GM21447 (cell line): ENCODE measurements around the gene MGAT1.
A peak's percentile ranks its signal among the peaks of the same experiment; 100 is the strongest.

ENCODE experiments used
- ATAC-seq: cut with Tn5 transposase; IDR thresholded peaks from one replicate; pipeline ENCODE4 v1.9.1; 2021; ENCODE audit not compliant: unreplicated experiment

MGAT1 gene

DNA sequence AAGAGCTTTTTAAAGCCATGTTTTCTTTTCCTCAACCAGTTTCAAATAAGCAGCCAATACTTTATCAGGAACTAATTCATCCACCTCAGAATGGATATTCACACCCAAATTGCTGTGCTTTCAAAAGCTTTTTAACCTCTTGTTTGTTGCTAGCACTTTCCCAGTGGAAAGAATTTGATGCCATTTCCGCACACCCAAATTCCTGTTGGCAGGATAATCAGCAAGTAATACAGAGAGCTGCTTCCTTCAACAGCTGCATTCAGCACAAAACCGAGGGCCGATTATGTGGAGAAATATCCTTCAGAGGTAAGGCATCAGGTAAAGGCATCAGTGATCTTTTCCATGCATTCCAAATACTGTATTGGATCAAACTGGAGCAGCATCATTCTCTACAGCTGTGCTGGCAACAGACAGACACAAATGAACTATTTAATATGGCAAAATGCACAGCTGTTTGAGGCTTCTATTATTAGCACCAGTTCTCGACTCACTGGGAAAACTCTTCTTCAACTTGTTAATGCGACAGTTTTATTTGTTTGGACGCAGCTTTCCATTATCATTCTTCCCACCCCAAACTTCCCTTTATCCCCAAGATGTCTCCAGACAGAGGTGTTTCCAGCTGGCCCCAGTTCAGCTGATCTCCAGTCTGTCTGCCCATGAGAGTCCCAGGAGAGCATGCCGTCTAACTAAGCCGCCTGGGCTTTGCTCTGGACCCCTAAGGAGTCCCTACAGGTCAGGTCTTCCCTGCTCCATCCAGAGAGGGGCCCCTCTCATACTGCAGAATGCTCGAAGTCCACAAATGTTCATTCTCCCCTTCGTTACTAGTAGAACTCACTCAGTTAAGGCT, 22.2 kb upstream of the MGAT1 start:
- ATAC-seq = no peak

DNA sequence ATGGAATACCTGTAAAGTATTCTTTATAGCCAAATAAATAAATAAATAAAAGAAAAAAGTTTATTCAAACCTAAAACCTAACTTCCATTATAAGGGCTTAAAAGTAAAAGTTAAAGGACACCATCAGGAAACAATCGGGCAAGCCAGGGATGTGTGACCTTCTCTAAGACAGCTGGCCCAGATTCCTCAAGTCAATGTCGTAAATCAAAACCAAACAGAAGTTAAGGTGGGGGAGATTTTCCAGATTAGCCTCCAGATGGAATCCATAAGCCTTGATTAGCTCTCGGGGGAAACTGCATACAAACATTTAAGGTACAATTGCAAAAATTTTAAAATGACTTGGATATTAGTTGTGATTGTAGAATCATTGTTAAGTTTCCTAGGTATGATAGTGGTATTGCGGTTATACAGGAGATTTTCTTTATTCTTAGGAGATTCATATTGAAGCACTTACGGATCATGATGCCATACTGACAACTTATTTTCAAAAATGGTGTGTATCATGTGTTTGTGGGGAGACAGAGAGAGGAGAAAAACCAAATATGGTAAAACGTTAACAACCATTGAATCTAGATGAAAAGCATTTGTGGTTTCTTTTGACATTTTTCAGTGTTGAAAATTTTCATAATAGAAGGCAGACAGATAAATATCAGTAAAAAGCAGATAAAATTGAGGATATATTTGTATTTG, 21.5 kb upstream of the MGAT1 start:
- no peak for ATAC-seq

DNA sequence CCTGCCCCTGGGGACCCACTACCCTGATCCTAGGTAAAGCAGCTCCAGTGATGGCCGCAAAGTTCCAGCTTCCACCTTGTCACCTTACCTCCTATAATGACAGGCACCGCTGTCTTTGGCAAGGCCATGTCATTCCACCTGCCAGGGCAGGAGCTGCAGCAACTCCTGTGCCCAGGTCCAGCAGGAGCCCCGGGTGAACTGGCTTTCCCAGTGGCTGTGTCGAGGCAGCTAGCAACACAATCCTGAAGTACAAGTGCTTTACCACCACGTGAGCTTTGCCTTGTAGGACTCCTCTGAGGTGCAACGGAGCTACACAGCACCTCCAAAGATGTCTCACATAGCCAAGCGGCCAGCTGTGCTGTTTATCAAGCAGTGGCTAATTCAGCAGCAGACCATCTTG, 20.7 kb upstream of the MGAT1 start:
- ATAC-seq = no peak

DNA sequence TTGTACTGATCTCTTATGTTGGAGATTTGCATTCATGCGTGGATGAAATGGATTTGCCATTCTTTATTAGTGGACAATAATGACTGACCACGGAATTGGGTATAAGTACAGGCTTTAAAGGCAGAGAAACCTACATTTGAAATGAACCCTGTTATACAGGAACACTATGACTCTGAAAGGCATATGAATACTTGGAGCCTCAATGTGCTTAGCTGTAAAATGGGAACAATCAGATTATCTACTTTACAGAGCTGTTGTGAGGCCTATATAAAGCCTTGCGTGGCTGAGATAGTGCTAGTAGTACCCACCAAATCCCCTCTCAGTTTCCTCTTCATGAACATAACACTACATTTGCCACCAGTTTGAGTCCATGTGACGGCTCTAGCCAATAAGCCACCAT, 18.9 kb upstream of the MGAT1 start:
- ATAC-seq = no peak

DNA sequence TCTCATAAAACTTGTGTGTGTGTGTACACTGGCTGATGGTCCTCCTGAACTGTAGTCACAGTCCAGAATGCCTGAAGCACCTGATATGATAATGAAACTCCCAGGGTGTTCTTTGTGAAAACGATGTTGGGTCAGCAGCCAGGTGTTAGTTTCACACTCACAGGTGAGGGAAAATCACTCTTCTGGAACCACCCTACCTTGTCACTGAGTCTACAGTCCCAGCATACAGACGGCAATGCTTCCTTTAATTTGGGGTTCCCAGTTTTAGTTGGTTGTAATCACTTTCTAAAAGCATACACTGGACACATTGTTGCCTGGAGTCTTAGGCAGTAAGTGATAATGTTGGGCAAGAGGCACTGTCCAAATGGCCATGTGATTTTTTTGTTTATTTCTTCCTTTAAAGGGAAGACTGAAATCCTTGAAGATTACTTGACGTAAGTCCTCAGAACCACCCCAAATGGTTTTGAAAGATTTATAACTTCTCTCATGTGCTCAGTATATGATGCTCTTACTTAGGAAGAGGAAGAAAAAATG, 18.2 kb upstream of the MGAT1 start:
- ATAC-seq = peak; percentile 71

DNA sequence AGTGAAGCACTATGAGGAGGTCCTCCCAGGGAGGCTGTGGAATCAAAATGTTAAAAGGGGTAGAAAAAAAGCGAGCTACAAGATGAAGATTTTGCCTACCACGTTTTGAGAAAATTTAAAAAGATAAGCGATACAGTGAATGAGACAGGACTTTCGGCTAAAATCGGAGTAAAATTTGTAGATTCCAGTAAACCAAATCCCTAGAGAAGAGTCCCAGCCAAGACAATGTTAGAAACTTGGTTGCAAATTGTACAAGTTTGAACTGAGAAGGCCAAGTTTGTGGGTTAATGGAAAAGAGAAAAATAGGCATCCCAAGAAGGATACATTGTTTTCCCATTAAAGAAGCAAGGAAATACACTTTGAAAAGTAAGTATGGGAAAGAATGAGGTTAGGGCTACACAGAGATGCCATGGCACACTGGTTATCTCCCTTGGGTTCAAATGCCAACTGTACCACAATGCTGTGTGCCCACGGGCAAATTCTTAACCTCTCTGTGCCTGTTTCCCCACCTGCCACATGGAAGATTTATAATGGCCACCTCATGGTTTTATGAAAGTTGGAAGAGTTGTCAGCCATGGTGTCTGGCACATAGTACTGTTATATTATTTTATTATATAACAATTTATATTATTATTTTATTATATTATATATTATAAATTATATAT, 16.2 kb upstream of the MGAT1 start:
- ATAC-seq = no peak

DNA sequence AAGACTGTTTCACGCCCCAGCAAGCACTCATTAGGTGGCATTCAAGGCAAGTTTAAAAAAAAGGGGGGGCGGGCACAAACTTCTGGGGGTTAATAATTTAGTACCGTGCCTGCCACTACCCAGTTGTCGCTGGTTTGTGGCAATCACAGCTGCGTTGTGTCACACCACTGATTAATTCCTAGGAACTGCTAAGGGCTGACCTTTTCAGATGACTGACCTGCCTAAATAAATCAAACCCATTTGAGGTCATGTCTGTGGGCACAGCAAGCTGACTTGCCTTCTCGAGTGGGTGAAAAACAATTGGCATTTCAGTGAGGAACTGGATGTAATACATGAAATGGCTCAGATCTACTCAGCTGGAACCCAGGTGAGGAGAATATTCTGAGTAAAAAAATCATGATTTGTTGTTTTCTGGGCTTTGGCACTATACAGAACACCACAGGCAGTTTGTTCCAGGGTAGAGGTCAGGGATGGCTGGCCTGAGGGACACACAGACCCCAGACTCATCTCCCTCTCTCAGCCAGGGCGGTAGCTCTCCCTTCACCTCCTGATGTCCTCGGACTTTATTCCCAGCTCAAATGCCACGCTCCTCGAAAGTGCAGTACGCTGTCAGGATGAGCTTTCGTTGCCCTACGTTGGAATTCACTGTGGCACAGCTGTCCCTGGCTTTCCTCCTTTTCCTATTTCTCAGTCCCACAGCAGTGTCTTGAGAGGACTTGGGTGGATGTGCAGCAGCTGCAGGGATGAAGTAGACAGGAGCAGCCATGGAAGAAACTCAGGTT, 15.5 kb upstream of the MGAT1 start:
- no peak for ATAC-seq

DNA sequence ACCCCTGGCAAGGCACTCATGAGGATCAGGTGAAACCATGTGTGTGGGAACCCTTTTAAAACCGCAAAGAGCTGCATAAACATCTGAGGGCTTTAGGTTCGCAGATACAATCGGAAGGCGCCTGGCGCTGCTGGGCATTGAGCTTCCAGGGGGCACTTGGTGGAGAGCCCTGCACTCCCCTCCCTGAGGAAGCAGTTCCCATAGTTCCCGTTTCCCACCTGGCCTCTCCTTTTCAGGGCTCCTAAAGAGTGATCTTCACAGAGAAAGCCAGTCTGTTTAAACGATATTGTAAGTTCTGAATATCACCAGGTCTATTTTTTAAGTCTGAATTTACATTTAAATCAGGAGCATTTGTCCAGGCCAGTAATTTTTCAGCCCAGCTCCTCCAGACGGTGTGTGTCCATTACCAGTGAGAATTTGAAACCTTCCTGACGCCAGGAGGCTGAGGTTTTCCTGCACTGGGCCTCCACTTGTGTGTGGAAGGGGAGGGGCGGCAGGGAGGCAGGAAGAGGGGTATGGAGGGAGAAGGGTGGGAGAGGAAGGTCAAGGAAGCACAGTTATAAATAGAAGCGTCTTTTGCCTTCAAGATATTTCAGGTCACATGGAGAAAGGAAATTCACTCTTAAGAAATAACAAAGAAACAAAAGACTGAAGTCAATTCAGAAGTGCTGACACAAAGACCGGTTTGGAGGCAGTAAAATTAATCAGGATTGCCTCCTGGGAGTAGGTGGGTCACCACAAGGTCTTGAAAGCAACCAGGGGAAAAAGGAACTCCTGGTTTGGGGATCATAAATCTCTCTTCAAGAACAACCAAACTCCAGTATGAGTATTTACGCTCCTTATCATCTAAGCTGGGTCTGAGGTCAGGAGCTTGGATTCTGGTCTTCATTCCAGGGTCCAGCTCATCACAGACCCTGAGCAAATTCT, 14.3 kb upstream of the MGAT1 start:
- peak; percentile 36 for ATAC-seq

DNA sequence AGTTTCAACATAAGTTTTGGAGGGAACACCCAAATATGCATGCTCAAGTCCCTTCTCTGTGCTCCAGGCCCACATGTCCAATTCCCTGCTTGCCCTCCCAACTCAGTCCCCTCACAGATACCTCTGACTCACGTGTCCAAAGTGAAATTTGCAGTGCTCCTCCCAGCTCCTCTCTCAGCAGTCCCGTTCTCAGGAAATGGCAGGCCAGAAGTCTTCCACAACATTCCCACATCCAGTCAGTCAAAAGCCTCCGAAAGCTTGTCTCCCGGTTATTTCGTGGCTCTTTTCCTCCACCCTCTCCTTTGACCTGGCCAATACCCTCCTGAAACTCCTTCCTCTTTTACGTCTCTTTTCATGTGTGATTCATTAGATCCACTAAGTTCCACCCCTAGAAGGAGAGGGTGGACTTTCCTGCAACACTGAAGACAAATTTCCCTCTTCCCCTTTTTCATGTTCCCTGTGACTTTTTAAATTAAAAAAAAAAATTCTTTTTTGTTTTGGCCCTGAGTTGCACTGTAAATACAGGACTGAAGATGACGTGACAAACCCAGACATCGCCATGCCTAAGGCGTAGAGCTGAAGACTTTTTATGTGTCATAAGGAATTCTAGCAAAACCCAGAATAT, 12.8 kb upstream of the MGAT1 start:
- no peak for ATAC-seq

DNA sequence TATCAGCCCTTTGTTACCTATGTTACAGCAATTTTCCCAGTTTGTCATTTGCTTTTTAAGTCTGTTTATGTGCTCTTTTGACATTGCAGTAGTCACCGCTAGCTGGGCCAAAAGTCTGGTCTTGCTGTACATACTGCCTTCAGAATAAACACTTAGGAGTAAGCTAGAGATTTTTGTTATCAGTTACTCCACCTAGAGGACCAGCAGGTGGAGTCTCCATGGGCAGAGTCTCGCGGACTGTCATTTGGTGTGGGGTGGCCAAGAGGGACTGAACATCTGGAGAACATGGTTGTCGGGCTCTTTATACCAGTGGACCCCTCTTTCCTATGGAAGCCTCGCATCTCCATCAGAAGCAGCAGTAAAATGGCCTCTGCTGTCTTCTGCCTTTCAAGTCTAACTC, 10.8 kb upstream of the MGAT1 start:
- ATAC-seq = no peak

DNA sequence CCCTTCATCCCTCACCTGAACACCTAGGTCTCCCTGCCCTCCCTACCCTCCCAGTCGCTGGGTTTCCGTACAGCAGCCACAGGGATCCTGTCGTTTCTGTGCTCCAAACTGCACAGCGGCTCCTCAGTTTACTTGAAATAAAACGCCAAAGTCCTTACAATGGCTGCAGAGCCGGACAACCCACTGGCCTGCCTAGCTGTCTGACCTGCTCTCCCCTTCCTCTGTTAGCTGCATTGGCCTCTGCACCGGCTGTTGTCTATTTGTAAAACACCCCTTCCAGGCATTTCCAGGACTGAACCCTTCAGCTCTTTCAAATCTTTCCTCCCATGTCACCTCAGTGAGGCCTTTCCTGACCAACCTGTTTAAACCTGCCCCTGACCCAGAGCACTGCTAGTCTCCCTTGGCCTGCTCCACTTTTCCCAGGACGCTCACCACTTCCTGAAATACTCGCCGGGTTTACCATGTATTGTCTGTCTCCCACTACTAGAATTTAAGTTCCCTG, 9.1 kb upstream of the MGAT1 start:
- no peak for ATAC-seq

DNA sequence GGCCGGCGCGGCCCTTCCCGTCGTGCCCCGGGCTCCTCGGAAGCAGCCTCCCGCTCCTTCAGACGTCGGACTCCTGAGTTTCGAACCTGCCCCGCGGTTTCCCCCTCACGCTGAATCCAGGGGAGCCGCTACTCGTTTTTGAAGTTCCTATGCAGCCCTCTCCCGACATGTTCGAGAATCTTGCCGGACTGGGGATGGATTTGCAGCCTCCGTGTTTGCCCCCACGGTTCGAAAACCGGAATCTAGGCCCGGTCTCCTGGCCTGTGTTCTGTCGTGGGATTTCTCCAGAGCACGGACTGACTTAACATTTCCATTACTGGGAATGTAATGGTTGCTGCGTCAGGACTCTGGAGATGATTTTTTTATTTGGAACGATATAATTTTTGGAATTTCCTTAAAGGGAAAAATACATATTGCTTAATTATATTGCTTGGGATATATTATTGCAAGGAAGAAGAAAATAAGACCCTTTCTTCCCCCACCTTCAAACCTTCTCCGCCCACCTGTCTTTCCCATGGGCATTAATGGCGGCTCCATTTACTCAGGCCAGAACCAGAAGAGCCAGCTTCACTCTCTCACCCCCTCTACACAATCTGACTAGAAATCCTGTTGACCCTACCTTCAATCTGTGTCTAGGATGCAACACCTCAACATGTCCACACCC, 8.5 kb upstream of the MGAT1 start:
- no peak for ATAC-seq

DNA sequence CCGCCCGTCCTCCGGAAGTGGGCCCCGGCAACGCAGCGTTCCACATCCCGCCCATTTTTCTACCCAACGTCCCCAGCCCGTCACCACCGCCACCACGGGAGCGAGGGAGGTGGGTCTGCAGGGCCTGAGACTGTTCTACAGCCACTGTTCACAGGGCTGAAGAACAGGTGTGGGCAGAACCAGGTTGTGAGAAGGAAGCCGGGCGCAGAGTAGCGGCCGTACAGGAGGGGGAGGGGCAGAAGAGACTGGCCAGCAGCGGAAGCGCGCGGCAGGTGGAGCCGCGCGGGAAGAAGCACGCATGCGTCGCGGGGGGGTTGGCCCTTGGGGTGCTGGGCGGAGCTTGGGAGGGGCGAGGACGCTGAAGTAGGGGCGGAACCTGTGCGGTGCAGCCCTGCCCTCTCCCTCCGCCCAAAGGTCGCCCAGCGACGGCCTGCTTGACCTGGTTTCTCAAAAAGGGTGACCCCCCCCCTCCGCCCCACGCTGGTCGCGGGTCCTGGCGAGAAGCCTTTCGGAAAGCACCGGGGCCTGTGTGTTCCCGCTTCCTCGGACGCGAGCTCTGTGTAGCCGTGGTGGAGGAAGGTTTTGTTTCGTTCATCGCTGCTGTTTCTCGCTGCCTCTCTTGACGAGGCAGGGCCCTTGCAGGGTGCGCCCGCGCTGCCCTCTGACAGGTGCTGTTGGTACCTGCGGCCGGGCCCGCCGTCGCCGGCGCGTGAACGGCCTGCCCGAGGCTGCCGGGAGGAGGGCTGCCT, 7.8 kb upstream of the MGAT1 start:
- peak; percentile 59 for ATAC-seq

DNA sequence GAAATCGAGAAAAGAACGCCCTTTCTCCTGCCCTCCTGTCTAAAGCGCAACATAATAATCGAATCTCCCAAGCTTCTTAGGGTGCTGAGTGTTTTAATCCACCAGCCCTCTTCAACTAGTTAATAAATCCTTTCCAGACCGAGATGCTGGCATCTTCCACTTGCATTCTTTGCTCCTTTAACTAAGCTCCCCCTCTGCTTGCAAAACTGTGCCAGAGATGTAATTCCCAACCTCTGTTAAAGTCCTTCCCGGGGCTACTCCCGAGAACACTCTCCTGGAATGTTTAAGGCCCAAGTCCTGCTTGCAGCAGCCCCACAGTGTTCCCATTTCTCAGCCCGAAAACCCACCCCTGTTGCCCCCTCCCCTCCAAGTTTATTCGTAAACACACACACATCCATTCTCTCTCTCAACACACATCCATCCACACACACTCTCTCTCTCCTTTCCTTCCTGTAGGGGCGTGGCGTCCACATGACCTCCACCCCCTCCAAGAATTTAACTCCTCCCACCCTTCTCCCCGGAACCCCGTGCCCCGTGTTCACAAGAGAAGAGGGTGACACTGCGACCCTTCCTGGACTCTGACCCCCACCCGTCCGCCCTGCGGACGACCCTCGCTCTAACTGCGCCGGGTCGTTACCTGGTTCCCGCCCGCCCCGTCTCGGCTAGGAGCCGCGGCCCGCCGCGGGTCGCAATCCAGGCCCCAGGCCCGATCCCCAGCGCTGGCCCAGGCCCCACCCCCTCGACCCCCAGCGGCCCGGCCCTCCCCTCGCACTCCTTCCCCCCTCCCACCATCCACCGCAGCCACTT, 7.0 kb upstream of the MGAT1 start:
- peak; percentile 52 for ATAC-seq

DNA sequence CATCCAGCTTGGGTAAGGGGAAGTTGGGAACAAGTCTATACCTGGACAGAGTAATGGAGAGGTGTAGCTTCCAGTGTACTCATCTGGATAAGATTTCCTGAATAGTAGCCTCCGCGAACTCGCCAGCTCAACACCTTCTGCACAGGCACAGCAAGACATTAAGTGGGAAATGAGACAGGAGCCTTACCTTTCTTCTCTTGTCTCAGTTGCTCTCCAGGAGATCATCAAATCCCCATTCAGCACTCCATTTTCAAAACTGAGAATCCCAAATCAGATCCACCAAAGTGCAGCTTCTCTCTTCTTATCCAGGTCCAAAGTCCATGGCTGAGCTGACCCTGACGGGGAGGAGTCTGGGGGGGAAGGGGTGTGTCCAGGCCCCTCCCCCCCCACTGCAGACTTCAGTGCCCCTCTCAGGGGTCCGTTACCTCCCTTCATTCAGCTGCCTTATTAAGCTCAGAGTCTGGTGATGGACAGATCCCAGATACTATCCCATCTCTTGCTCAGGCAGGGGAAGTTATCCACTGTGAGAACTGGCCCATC, 5.9 kb upstream of the MGAT1 start:
- no peak for ATAC-seq

DNA sequence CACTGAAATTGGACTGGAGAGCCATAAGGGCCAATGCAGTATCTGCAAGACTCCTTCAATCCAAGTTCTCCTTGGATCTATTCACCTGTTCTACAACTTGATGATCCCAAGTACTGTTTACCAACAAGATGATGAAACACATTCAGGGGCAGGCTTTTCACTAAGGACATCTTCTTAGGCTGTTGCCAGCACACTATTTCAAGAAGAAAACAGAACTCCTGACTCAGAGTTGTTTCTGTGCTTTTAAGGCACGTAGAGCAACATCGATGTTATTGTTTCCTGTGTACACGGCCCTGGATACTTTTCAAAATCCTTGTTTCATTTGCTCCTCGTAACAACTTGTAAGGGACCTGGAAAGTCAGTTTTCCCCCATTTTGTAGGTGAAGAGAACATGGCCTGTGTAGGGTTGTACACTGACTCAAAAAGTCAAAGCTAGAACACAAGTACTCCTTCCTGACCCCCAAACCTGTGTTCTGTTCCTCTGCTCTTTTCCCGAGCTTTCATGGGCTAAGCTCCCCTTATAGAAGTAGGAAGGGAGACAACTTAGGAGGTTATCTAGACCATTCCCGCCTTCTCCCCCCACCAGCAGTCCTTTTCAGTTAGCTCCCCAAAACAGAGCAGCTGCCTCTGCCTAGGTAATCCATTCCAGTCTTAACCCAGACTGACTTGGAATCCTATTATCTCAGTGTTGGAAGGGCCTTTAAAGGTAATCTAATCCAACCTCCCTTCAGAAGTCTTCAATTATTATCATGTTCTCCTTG, 5.2 kb upstream of the MGAT1 start:
- no peak for ATAC-seq
